ENCODE results near the gene UBR2. TPM values are rescaled to one million over a fixed set of nuclear protein-coding genes. Genes with fewer than 3 reads are reported as not detected.

The UBR2 gene
- total and polyA plus RNA-seq, 2 of the 13 experiments (the other 11 are each of a cell fraction or from before 2014, with no cell fraction given), result 17.6 to 29.3 TPM

- TF ChIP-seq, protein P1, sequence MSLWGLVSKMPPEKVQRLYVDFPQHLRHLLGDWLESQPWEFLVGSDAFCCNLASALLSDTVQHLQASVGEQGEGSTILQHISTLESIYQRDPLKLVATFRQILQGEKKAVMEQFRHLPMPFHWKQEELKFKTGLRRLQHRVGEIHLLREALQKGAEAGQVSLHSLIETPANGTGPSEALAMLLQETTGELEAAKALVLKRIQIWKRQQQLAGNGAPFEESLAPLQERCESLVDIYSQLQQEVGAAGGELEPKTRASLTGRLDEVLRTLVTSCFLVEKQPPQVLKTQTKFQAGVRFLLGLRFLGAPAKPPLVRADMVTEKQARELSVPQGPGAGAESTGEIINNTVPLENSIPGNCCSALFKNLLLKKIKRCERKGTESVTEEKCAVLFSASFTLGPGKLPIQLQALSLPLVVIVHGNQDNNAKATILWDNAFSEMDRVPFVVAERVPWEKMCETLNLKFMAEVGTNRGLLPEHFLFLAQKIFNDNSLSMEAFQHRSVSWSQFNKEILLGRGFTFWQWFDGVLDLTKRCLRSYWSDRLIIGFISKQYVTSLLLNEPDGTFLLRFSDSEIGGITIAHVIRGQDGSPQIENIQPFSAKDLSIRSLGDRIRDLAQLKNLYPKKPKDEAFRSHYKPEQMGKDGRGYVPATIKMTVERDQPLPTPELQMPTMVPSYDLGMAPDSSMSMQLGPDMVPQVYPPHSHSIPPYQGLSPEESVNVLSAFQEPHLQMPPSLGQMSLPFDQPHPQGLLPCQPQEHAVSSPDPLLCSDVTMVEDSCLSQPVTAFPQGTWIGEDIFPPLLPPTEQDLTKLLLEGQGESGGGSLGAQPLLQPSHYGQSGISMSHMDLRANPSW (CRISPR knock-in tag; IDR thresholded peaks at IDR 0.05; ENCODE audit: borderline replicate concordance), result peak; percentile 77; the same call in 1 of the 2 replicates
- TF ChIP-seq ZNF235 (CRISPR knock-in tag; IDR thresholded peaks at IDR 0.05; ENCODE audit: borderline replicate concordance) (0 out of 2 replicates have a peak, but pooled peaks have one; percentile 28), SYNCRIP (IDR thresholded peaks at IDR 0.05; ENCODE audit: insufficient read depth, low read depth, low read length) (no peak), ELF3 (CRISPR knock-in tag; IDR thresholded peaks at IDR 0.05) (peak; percentile 98), PLRG1 (conservative IDR thresholded peaks at IDR 0.05) (no peak), ZNF605 (CRISPR knock-in tag; IDR thresholded peaks at IDR 0.05) (peak; percentile 95), ZNF484 (CRISPR knock-in tag; IDR thresholded peaks at IDR 0.05; ENCODE audit: borderline replicate concordance, low read depth) (no peak), ZNF468 (CRISPR knock-in tag; IDR thresholded peaks at IDR 0.05) (no peak), HNRNPL (IDR thresholded peaks at IDR 0.05; ENCODE audit: low read depth, low read length) (no peak), MXI1 (IDR thresholded peaks at IDR 0.05; ENCODE audit: borderline replicate concordance, low read depth, low read length) (peak; percentile 85), SSRP1 (CRISPR knock-in tag; IDR thresholded peaks at IDR 0.05) (peak; percentile 81; the same call in 1 of the 2 replicates), PAXIP1 (CRISPR knock-in tag; conservative IDR thresholded peaks at IDR 0.05) (peak; percentile 74), MTF2 (CRISPR knock-in tag; IDR thresholded peaks at IDR 0.05; ENCODE audit: borderline replicate concordance) (peak; percentile 70; the same call in 1 of the 2 replicates), ZNF234 (CRISPR knock-in tag; conservative IDR thresholded peaks at IDR 0.05) (peak; percentile 83; the same call in 1 of the 2 replicates), ZEB1 (IDR thresholded peaks at IDR 0.05; ENCODE audit: insufficient replicate concordance, low read depth) (no peak), SPEN (CRISPR knock-in tag; IDR thresholded peaks at IDR 0.05; ENCODE audit: low read depth) (0 out of 2 replicates have a peak, but pooled peaks have one; percentile 62), IRX3 (CRISPR knock-in tag; IDR thresholded peaks at IDR 0.05; ENCODE audit: borderline replicate concordance, low read depth) (peak; percentile 82), KAT8 (CRISPR knock-in tag; IDR thresholded peaks at IDR 0.05) (peak; percentile 93), SMAD1 (CRISPR knock-in tag; IDR thresholded peaks at IDR 0.05; ENCODE audit: borderline replicate concordance, low read depth) (peak; percentile 95; the same call in 1 of the 2 replicates), PRPF4 (IDR thresholded peaks at IDR 0.05; ENCODE audit: low read depth, low read length, poor library complexity, severe bottlenecking) (no peak), RELA (CRISPR knock-in tag; IDR thresholded peaks at IDR 0.05) (peak; percentile 93), CSRNP1 (CRISPR knock-in tag; IDR thresholded peaks at IDR 0.05) (peak; percentile 94)
Measured at GRCh38 chr6:42563697-42564505, at the start of gene UBR2 (continued).
